Neural cell (in vitro differentiated cells): ENCODE data around the gene ACACA. TPM values are rescaled to one million over a fixed set of nuclear protein-coding genes. Genes with fewer than 3 reads are reported as not detected.

Experiments used
- H2AFZ ChIP-seq: fragments of 200-600, 300-800 bp; sonication (generic), shearing (Covaris generic); 2 replicates; pipeline ENCODE4 v1.6.0; 2014; ENCODE audit warnings: low read depth, mild to moderate bottlenecking, antibody characterized with exemption, low read length, moderate library complexity
- H3F3A ChIP-seq: fragments of 200-600 bp; shearing (Covaris generic); 2 replicates; pipeline ENCODE4 v1.6.1; 2016; ENCODE audit warnings: mild to moderate bottlenecking, moderate library complexity, mixed read lengths, antibody characterized with exemption, low read length; ENCODE audit not compliant: insufficient read depth, poor library complexity, severe bottlenecking
- H3K27ac ChIP-seq: fragments of 200-600, 300-800 bp; sonication (generic), shearing (Covaris generic); 2 replicates; pipeline ENCODE4 v1.5.1; 2014; ENCODE audit warnings: mild to moderate bottlenecking, low read length, moderate library complexity
- H3K27me3 ChIP-seq: fragments of 300-800, 200-600 bp; sonication (generic), shearing (Covaris generic); 2 replicates; pipeline ENCODE4 v1.6.0; 2014; ENCODE audit warnings: mild to moderate bottlenecking, low read depth, low read length, moderate library complexity; ENCODE audit not compliant: insufficient read depth
- H3K36me3 ChIP-seq: fragments of 300-800, 200-600 bp; sonication (generic), shearing (Covaris generic); 2 replicates; pipeline ENCODE4 v1.5.1; 2014; ENCODE audit warnings: mild to moderate bottlenecking, antibody characterized with exemption, low read length, moderate library complexity; ENCODE audit not compliant: insufficient read depth
- H3K4me2 ChIP-seq: fragments of 300-800, 200-600 bp; sonication (generic), shearing (Covaris generic); 2 replicates; pipeline ENCODE4 v1.6.0; 2014; ENCODE audit warnings: mild to moderate bottlenecking, low read length
- H3K4me3 ChIP-seq: fragments of 300-800, 200-600 bp; sonication (generic), shearing (Covaris generic); 2 replicates; pipeline ENCODE4 v1.5.1; 2014; ENCODE audit warnings: mild to moderate bottlenecking, low read length, moderate library complexity
- H3K79me2 ChIP-seq: fragments of 200-600 bp; shearing (Covaris generic); replicated peaks from 2 replicates; pipeline ENCODE4 v1.6.0; 2014; ENCODE audit warnings: mild to moderate bottlenecking, low read length, moderate library complexity; ENCODE audit not compliant: insufficient read depth
- H3K9ac ChIP-seq: fragments of 300-800, 200-600 bp; sonication (generic), shearing (Covaris generic); 2 replicates; pipeline ENCODE4 v1.6.1; 2016; ENCODE audit warnings: mild to moderate bottlenecking, low read length, mixed read lengths
- H3K9me2 ChIP-seq: fragments of 200-600 bp; shearing (Covaris generic); 2 replicates; pipeline ENCODE4 v1.6.1; 2016; ENCODE audit warnings: mild to moderate bottlenecking, low read length, mixed read lengths; ENCODE audit not compliant: insufficient read depth
- H3K9me3 ChIP-seq: fragments of 200-600, 300-800 bp; sonication (generic), shearing (Covaris generic); 2 replicates; pipeline ENCODE4 v1.6.1; 2016; ENCODE audit warnings: mild to moderate bottlenecking, mixed run types, low read length, moderate library complexity, mixed read lengths
- H4K20me1 ChIP-seq: fragments of 200-600 bp; shearing (Covaris generic); 2 replicates; pipeline ENCODE4 v1.6.1; 2016; ENCODE audit warnings: mild to moderate bottlenecking, mixed run types; ENCODE audit not compliant: insufficient read depth
- EP300 ChIP-seq: fragments of 450-650 bp; conservative IDR thresholded peaks from 2 replicates; pipeline ENCODE4 v1.6.1; 2014; ENCODE audit warnings: antibody characterized with exemption, mild to moderate bottlenecking, moderate library complexity; ENCODE audit not compliant: poor library complexity, severe bottlenecking
- EZH2 ChIP-seq: fragments of 200-600, 300-800 bp; shearing (Covaris generic), sonication (generic); IDR thresholded peaks from 2 replicates; pipeline ENCODE4 v1.6.1; 2014; ENCODE audit warnings: antibody characterized with exemption, low read length, borderline replicate concordance, mild to moderate bottlenecking; ENCODE audit not compliant: insufficient read depth, poor library complexity, severe bottlenecking
- MXI1 ChIP-seq: fragments of 450-650 bp; conservative IDR thresholded peaks from 2 replicates; pipeline ENCODE4 v1.6.1; 2014; ENCODE audit warnings: antibody characterized with exemption, mild to moderate bottlenecking; ENCODE audit not compliant: poor library complexity, severe bottlenecking
- POLR2AphosphoS5 ChIP-seq: IDR thresholded peaks from 2 replicates; pipeline ENCODE4 v1.6.1; 2012
- RAD21 ChIP-seq: fragments of 450-650 bp; conservative IDR thresholded peaks from 2 replicates; pipeline ENCODE4 v1.6.1; 2014; ENCODE audit warnings: antibody characterized with exemption, mild to moderate bottlenecking, moderate library complexity
- SMC3 ChIP-seq: fragments of 450-650 bp; conservative IDR thresholded peaks from 2 replicates; pipeline ENCODE4 v1.6.1; 2014; ENCODE audit warnings: antibody characterized with exemption, mild to moderate bottlenecking, moderate library complexity; ENCODE audit not compliant: poor library complexity
- TAF1 ChIP-seq: IDR thresholded peaks from 2 replicates; pipeline ENCODE4 v1.6.1; 2012; ENCODE audit warnings: low read depth
- polyA plus RNA-seq: library from polyadenylated mRNA; depleted of rRNA; stranded (reverse); fragments of >200 nt; gene quantifications from 2 replicates; pipeline ENCODE4 v1.2.3, GENCODE V29; 2014
- TF ChIP-seq, protein P1 (sequence below): IDR thresholded peaks from 2 replicates; pipeline ENCODE4 v1.6.1; 2012; ENCODE audit warnings: borderline replicate concordance
- TF ChIP-seq, protein P2 (sequence below): fragments of 450-650 bp; IDR thresholded peaks from 2 replicates; pipeline ENCODE4 v1.5.1; 2014; ENCODE audit warnings: antibody characterized with exemption, mild to moderate bottlenecking, moderate library complexity; ENCODE audit not compliant: poor library complexity, severe bottlenecking

ACACA gene
- polyA plus RNA-seq, 1 donor from 2014 or later = 38.4 TPM

DNA sequence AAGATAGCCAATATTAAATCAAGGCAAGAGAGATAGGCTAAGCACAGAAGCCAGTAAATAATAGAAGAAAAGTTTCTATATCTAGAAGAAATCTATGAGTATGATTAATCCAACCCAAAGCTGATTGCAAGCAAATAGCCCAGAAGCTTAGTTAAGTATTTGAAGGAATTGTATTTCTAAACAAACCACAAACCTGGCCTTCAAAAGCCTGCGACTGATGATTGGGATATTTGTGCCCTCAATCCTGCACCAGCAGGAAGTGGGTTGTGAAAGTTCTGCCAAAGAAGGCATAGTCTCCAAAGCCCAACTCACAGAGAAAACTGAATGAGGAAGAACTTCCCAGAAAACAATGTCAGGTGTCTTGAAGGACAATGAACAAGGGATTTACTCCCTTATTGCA lies 145.3 kb downstream of the ACACA start:
- H3K36me3 ChIP-seq = peaks cover 18% of the 10 kb centered on the region

DNA sequence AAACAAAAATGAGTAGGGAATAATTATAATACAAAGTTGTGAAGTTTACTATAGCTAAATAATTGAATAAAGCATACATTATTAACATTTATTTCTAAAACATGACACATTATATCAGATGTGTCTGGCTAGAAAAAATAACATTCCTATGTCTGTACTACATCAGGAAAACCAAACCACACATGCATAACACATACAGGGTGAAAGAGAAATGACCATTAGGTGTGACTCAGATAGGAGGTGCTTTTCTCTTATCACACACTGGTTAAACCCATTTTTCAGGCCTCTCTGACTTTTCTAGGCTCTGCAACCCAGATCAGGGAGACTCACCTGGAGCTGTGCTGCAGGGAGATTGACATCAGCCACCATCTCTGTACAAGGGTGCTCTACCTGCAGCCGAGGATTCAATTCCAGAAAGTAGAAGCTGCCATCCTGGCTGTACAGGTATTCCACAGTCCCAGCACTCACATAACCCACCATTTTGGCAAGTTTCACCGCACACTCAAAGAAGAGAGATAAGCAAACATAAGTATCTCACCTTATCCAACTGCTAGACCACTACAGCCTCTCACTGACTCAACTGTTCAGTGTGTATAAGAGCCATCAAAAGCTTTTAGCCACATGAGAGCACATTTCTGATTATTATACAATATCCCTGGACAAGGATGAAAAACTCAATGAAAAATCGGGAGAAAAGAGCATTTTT lies 147.5 kb downstream of the ACACA start:
- no peak overlapping the region for H3K4me2 ChIP-seq
- TF ChIP-seq POLR2AphosphoS5 = no peak

More for the DNA sequence above, 145.3 kb downstream of the ACACA start:
- TF ChIP-seq TAF1 = no peak
- TF ChIP-seq, protein P1, sequence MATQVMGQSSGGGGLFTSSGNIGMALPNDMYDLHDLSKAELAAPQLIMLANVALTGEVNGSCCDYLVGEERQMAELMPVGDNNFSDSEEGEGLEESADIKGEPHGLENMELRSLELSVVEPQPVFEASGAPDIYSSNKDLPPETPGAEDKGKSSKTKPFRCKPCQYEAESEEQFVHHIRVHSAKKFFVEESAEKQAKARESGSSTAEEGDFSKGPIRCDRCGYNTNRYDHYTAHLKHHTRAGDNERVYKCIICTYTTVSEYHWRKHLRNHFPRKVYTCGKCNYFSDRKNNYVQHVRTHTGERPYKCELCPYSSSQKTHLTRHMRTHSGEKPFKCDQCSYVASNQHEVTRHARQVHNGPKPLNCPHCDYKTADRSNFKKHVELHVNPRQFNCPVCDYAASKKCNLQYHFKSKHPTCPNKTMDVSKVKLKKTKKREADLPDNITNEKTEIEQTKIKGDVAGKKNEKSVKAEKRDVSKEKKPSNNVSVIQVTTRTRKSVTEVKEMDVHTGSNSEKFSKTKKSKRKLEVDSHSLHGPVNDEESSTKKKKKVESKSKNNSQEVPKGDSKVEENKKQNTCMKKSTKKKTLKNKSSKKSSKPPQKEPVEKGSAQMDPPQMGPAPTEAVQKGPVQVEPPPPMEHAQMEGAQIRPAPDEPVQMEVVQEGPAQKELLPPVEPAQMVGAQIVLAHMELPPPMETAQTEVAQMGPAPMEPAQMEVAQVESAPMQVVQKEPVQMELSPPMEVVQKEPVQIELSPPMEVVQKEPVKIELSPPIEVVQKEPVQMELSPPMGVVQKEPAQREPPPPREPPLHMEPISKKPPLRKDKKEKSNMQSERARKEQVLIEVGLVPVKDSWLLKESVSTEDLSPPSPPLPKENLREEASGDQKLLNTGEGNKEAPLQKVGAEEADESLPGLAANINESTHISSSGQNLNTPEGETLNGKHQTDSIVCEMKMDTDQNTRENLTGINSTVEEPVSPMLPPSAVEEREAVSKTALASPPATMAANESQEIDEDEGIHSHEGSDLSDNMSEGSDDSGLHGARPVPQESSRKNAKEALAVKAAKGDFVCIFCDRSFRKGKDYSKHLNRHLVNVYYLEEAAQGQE = no peak
- TF ChIP-seq SMC3 = no peak
- TF ChIP-seq EZH2 = no peak
- TF ChIP-seq MXI1 = no peak
- TF ChIP-seq EP300 = no peak
- no peak for TF ChIP-seq POLR2AphosphoS5
- TF ChIP-seq, protein P2, sequence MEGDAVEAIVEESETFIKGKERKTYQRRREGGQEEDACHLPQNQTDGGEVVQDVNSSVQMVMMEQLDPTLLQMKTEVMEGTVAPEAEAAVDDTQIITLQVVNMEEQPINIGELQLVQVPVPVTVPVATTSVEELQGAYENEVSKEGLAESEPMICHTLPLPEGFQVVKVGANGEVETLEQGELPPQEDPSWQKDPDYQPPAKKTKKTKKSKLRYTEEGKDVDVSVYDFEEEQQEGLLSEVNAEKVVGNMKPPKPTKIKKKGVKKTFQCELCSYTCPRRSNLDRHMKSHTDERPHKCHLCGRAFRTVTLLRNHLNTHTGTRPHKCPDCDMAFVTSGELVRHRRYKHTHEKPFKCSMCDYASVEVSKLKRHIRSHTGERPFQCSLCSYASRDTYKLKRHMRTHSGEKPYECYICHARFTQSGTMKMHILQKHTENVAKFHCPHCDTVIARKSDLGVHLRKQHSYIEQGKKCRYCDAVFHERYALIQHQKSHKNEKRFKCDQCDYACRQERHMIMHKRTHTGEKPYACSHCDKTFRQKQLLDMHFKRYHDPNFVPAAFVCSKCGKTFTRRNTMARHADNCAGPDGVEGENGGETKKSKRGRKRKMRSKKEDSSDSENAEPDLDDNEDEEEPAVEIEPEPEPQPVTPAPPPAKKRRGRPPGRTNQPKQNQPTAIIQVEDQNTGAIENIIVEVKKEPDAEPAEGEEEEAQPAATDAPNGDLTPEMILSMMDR = no peak
- no peak for TF ChIP-seq RAD21
- no peak overlapping the region for H3K4me3 ChIP-seq
- no peak overlapping the region for H3K9ac ChIP-seq
- H3K9me3 ChIP-seq = no peaks in the 10 kb centered on the region
- H3F3A ChIP-seq = no peaks in the 10 kb centered on the region
- no peaks in the 10 kb centered on the region for H4K20me1 ChIP-seq
- H3K4me2 ChIP-seq = no peak overlapping the region
- no peaks in the 10 kb centered on the region for H3K79me2 ChIP-seq
- no peaks in the 10 kb centered on the region for H3K27me3 ChIP-seq
- no peak overlapping the region for H3K27ac ChIP-seq
- no peak overlapping the region for H2AFZ ChIP-seq
- no peaks in the 10 kb centered on the region for H3K9me2 ChIP-seq

More for the DNA sequence above, 147.5 kb downstream of the ACACA start:
- Histone ChIP-seq H3K9me3 (no peaks in the 10 kb centered on the region), H4K20me1 (no peaks in the 10 kb centered on the region), H3K9me2 (no peaks in the 10 kb centered on the region), H3K36me3 (no peaks in the 10 kb centered on the region), H2AFZ (no peak overlapping the region), H3K27ac (no peak overlapping the region), H3K27me3 (no peaks in the 10 kb centered on the region), H3K79me2 (no peaks in the 10 kb centered on the region), H3K4me3 (no peak overlapping the region), H3K9ac (no peak overlapping the region), H3F3A (no peaks in the 10 kb centered on the region)
